Mononuclear cell (primary cell): ENCODE data around the gene TBC1D4. TPM values are rescaled to one million over a fixed set of nuclear protein-coding genes. Genes with fewer than 3 reads are reported as not detected.

Experiments
- H3K27me3 ChIP-seq: 2 replicates; pipeline ENCODE4 v1.6.0; 2011; ENCODE audit warnings: low read length, control low read depth; ENCODE audit not compliant: insufficient read depth
- H3K4me1 ChIP-seq: 2 replicates; pipeline ENCODE4 v1.5.1; 2011; ENCODE audit warnings: mild to moderate bottlenecking, low read length, control low read depth; ENCODE audit not compliant: insufficient read depth
- H3K4me3 ChIP-seq: 2 replicates; pipeline ENCODE4 v1.5.1; 2011; ENCODE audit warnings: mild to moderate bottlenecking, low read length, moderate library complexity
- H3K9me3 ChIP-seq: 2 replicates; pipeline ENCODE4 v1.5.1; 2011; ENCODE audit warnings: low read depth, mild to moderate bottlenecking, control low read depth, low read length
- total RNA-seq: library from RNA; depleted of rRNA; stranded (reverse); fragments of >200 nt; gene quantifications from one replicate; pipeline ENCODE4 v1.2.3, GENCODE V29; 2012

TBC1D4 gene
- total RNA-seq, 1 donor = 34.5 TPM

- H3K27me3 ChIP-seq = no peaks in the 10 kb centered on the region
- H3K9me3 ChIP-seq = no peaks in the 10 kb centered on the region
- no peaks in the 10 kb centered on the region for H3K4me1 ChIP-seq
- H3K4me3 ChIP-seq = no peak overlapping the region
Observed at GRCh38 chr13:75405976-75406703, 75.8 kb downstream of the TBC1D4 start.

- H3K4me3 ChIP-seq = no peak overlapping the region
- H3K4me1 ChIP-seq = no peaks in the 10 kb centered on the region
- no peaks in the 10 kb centered on the region for H3K9me3 ChIP-seq
- H3K27me3 ChIP-seq = no peaks in the 10 kb centered on the region
Observed at GRCh38 chr13:75404726-75405125, 77.2 kb downstream of the TBC1D4 start.

- Histone ChIP-seq H3K4me1 (no peaks in the 10 kb centered on the region), H3K4me3 (no peak overlapping the region), H3K27me3 (no peaks in the 10 kb centered on the region), H3K9me3 (no peaks in the 10 kb centered on the region)
Observed at GRCh38 chr13:75402787-75403186, 79.2 kb downstream of the TBC1D4 start.

GRCh38 chr13:75400775-75401174, 81.2 kb downstream of the TBC1D4 start:
- no peaks in the 10 kb centered on the region for H3K9me3 ChIP-seq
- H3K4me1 ChIP-seq = no peaks in the 10 kb centered on the region
- no peaks in the 10 kb centered on the region for H3K27me3 ChIP-seq
- H3K4me3 ChIP-seq = no peak overlapping the region

GRCh38 chr13:75399879-75400217, 82.1 kb downstream of the TBC1D4 start:
- no peak overlapping the region for H3K4me3 ChIP-seq
- no peaks in the 10 kb centered on the region for H3K4me1 ChIP-seq
- no peaks in the 10 kb centered on the region for H3K27me3 ChIP-seq
- H3K9me3 ChIP-seq = no peaks in the 10 kb centered on the region

GRCh38 chr13:75399168-75399878, 82.6 kb downstream of the TBC1D4 start:
- no peak overlapping the region for H3K4me3 ChIP-seq
- H3K27me3 ChIP-seq = no peaks in the 10 kb centered on the region
- H3K4me1 ChIP-seq = no peaks in the 10 kb centered on the region
- no peaks in the 10 kb centered on the region for H3K9me3 ChIP-seq

GRCh38 chr13:75398072-75398471, 83.9 kb downstream of the TBC1D4 start:
- Histone ChIP-seq H3K9me3 (no peaks in the 10 kb centered on the region), H3K27me3 (no peaks in the 10 kb centered on the region), H3K4me3 (no peak overlapping the region), H3K4me1 (no peaks in the 10 kb centered on the region)

- Histone ChIP-seq H3K4me1 (no peaks in the 10 kb centered on the region), H3K4me3 (no peak overlapping the region), H3K27me3 (no peaks in the 10 kb centered on the region), H3K9me3 (no peaks in the 10 kb centered on the region)
Observed at GRCh38 chr13:75395901-75396300, 86.1 kb downstream of the TBC1D4 start.

GRCh38 chr13:75395066-75395465, 86.9 kb downstream of the TBC1D4 start:
- H3K27me3 ChIP-seq = no peaks in the 10 kb centered on the region
- H3K4me1 ChIP-seq = no peaks in the 10 kb centered on the region
- no peaks in the 10 kb centered on the region for H3K9me3 ChIP-seq
- H3K4me3 ChIP-seq = no peak overlapping the region

- H3K4me3 ChIP-seq = no peak overlapping the region
- no peaks in the 10 kb centered on the region for H3K27me3 ChIP-seq
- no peaks in the 10 kb centered on the region for H3K4me1 ChIP-seq
- H3K9me3 ChIP-seq = no peaks in the 10 kb centered on the region
Observed at GRCh38 chr13:75393839-75394520, 88.0 kb downstream of the TBC1D4 start.

GRCh38 chr13:75391432-75392100, 90.4 kb downstream of the TBC1D4 start:
- Histone ChIP-seq H3K4me1 (no peaks in the 10 kb centered on the region), H3K4me3 (no peak overlapping the region), H3K27me3 (no peaks in the 10 kb centered on the region), H3K9me3 (no peaks in the 10 kb centered on the region)

GRCh38 chr13:75390229-75390628, 91.7 kb downstream of the TBC1D4 start:
- Histone ChIP-seq H3K27me3 (no peaks in the 10 kb centered on the region), H3K9me3 (no peaks in the 10 kb centered on the region), H3K4me3 (no peak overlapping the region), H3K4me1 (no peaks in the 10 kb centered on the region)

- H3K27me3 ChIP-seq = no peaks in the 10 kb centered on the region
- no peaks in the 10 kb centered on the region for H3K4me1 ChIP-seq
- no peak overlapping the region for H3K4me3 ChIP-seq
- no peaks in the 10 kb centered on the region for H3K9me3 ChIP-seq
Observed at GRCh38 chr13:75385708-75386083, 96.3 kb downstream of the TBC1D4 start.

- Histone ChIP-seq H3K4me1 (no peaks in the 10 kb centered on the region), H3K4me3 (no peak overlapping the region), H3K9me3 (no peaks in the 10 kb centered on the region), H3K27me3 (no peaks in the 10 kb centered on the region)
Observed at GRCh38 chr13:75384879-75385707, 96.9 kb downstream of the TBC1D4 start.
